ENCODE results near the gene PNMA8C.

DNA sequence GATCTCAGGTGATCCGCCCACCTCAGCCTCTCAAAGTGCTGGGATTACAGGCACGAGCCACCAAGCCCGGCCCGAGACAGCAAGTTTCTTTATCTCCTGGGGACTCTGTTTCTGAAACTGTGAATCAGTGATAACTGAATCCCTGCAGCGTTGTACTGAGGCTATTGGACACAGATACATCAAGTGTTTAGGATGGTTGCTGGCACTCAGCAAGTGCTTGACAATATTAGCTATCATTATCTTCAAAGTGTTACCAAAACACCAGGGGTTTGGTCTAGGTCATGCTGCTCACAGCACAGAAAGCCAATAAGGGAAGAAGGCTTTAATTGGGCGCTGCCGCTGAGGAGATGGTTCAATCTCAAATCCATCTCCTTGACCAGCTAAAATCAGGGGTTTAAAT is 20.5 kb upstream of the PNMA8C start:
- TF ChIP-seq, protein P1, sequence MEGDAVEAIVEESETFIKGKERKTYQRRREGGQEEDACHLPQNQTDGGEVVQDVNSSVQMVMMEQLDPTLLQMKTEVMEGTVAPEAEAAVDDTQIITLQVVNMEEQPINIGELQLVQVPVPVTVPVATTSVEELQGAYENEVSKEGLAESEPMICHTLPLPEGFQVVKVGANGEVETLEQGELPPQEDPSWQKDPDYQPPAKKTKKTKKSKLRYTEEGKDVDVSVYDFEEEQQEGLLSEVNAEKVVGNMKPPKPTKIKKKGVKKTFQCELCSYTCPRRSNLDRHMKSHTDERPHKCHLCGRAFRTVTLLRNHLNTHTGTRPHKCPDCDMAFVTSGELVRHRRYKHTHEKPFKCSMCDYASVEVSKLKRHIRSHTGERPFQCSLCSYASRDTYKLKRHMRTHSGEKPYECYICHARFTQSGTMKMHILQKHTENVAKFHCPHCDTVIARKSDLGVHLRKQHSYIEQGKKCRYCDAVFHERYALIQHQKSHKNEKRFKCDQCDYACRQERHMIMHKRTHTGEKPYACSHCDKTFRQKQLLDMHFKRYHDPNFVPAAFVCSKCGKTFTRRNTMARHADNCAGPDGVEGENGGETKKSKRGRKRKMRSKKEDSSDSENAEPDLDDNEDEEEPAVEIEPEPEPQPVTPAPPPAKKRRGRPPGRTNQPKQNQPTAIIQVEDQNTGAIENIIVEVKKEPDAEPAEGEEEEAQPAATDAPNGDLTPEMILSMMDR (optimal IDR thresholded peaks at IDR 0.05 in 1 of 3, IDR thresholded peaks at IDR 0.05 in 1 of 3, conservative IDR thresholded peaks at IDR 0.05 in 1 of 3; ENCODE audit: extremely low read depth in 1 of 3, insufficient read depth in 2 of 3, low read length in 3 of 3), result no peak
- no peak for TF ChIP-seq EZH2 (IDR thresholded peaks at IDR 0.05; ENCODE audit: low read length)
